Measurements from ENCODE around the gene ARHGEF10L.

The ARHGEF10L gene

DNA sequence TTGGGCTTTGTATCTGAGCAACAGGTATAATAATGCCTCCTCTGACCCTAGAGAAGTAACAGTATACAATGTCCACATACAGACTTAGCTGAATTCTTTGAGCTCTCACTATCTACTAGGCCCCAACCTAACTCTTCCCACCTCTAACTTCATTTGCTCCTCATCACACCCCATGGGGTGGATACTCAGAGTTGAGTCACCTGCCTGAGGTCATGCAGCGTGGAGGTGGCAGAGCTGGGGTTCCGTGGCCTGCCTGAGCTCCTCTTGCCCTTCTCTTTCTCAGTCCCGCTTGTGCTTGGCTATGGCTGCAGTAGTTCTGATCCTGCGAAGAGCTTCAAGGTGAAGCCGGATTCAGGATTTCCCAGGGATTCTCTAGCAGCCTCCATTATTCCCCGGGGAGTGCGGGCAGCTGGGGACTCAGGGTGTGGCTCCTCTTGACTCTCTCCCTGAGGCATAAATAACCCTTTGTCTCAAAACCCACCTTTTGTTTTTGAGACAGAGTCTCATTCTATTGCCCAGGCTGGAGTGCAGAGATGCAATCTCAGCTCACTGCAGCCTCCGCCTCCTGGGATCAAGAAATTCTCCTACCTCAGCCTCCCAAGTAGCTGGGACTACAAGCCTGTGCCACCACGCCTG, 185.7 kb downstream of the ARHGEF10L start:
- no peak for DNase-seq
- H3K4me1 ChIP-seq = peaks cover 11% of the 10 kb centered on the region
- no peaks in the 10 kb centered on the region for H3K27me3 ChIP-seq
- TF ChIP-seq, protein P1, sequence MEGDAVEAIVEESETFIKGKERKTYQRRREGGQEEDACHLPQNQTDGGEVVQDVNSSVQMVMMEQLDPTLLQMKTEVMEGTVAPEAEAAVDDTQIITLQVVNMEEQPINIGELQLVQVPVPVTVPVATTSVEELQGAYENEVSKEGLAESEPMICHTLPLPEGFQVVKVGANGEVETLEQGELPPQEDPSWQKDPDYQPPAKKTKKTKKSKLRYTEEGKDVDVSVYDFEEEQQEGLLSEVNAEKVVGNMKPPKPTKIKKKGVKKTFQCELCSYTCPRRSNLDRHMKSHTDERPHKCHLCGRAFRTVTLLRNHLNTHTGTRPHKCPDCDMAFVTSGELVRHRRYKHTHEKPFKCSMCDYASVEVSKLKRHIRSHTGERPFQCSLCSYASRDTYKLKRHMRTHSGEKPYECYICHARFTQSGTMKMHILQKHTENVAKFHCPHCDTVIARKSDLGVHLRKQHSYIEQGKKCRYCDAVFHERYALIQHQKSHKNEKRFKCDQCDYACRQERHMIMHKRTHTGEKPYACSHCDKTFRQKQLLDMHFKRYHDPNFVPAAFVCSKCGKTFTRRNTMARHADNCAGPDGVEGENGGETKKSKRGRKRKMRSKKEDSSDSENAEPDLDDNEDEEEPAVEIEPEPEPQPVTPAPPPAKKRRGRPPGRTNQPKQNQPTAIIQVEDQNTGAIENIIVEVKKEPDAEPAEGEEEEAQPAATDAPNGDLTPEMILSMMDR (IDR thresholded peaks at IDR 0.05; ENCODE audit: low read depth, low read length) = no peak
- no peaks in the 10 kb centered on the region for H3K9me3 ChIP-seq
- H3K4me3 ChIP-seq (ENCODE audit: low read depth, low read length) = no peak overlapping the region
- no peaks in the 10 kb centered on the region for H3K36me3 ChIP-seq

- Histone ChIP-seq H3K36me3 (no peaks in the 10 kb centered on the region), H3K4me3 (ENCODE audit: low read depth, low read length) (no peak overlapping the region), H3K4me1 (peaks cover 14% of the 10 kb centered on the region), H3K9me3 (no peaks in the 10 kb centered on the region), H3K27me3 (no peaks in the 10 kb centered on the region)
- TF ChIP-seq, protein P1 (IDR thresholded peaks at IDR 0.05; ENCODE audit: low read depth, low read length) = no peak
- no peak for DNase-seq
Observed at GRCh38 chr1:17725811-17726582, 186.5 kb downstream of the ARHGEF10L start.

DNA sequence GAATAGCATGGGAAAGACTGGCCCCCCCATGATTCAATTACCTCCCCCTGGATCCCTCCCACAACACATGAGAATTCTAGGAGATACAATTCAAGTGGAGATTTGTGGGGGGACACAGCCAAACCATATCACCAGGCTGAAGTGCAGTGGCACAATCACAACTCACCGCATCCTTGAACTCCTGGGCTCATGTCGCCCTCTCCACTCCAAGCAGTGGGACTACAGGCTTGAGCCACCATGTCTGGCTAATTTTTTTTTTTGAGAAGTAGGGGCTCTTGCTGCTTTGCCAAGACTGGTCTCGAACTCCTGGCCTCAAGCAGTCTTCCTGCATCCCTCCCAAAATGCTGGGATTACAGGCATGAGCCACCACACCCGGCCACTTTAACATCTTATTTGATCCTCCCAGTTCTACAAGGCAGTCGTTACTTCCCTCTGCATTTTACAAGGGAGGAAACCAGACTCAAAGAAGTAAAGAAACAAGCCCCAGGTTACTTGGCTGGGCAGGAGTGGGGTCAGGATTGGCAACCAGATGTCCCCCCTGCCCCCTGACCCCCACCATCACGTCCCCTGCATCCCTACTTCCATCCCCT, 188.7 kb downstream of the ARHGEF10L start:
- Histone ChIP-seq H3K27me3 (no peaks in the 10 kb centered on the region), H3K4me1 (peaks cover 14% of the 10 kb centered on the region), H3K9me3 (no peaks in the 10 kb centered on the region), H3K4me3 (ENCODE audit: low read depth, low read length) (no peak overlapping the region), H3K36me3 (no peaks in the 10 kb centered on the region)
- TF ChIP-seq, protein P1 (IDR thresholded peaks at IDR 0.05; ENCODE audit: low read depth, low read length) = peak; percentile 28; the same call in 1 of the 2 replicates
- no peak for DNase-seq

DNA sequence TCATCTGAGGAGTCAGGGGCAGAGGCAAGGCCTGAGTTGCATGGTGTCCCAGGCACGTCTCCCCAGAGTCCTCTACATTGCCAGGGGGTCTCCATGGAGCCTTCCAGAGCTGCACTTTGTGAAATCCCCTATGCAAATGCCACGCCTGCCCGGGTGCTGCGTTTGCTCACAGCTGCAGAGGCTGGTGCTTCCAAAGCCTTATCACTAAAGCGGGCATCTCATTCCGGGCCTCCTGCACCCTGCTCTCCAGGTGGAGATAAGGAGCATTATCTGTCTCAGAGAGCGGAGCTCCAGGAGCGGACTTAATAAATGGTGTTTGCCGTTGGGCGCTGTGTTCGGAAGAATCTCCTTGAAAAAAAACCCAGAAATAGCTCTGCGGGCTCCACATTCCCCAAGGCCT, 189.8 kb downstream of the ARHGEF10L start:
- peak; percentile 54 for DNase-seq
- TF ChIP-seq, protein P1 (IDR thresholded peaks at IDR 0.05; ENCODE audit: low read depth, low read length) = no peak

GRCh38 chr1:17729909-17730308, 190.4 kb downstream of the ARHGEF10L start:
- TF ChIP-seq, protein P1 (IDR thresholded peaks at IDR 0.05; ENCODE audit: low read depth, low read length) = no peak
- peak; percentile 58 for DNase-seq
- Histone ChIP-seq H3K4me1 (peaks cover 14% of the 10 kb centered on the region), H3K4me3 (ENCODE audit: low read depth, low read length) (no peak overlapping the region), H3K36me3 (no peaks in the 10 kb centered on the region), H3K9me3 (no peaks in the 10 kb centered on the region), H3K27me3 (no peaks in the 10 kb centered on the region)

More for the DNA sequence above, 189.8 kb downstream of the ARHGEF10L start:
- no peaks in the 10 kb centered on the region for H3K27me3 ChIP-seq
- no peak overlapping the region for H3K4me3 ChIP-seq (ENCODE audit: low read depth, low read length)
- no peaks in the 10 kb centered on the region for H3K9me3 ChIP-seq
- no peaks in the 10 kb centered on the region for H3K36me3 ChIP-seq
- peaks cover 14% of the 10 kb centered on the region for H3K4me1 ChIP-seq

Data from BE2C (cell line).